Activated naive CD4-positive, alpha-beta T cell treated with anti-CD3 and anti-CD28 coated beads for 36 hours (primary cell): ENCODE data around the gene FLRT1. TPM values are rescaled to one million over a fixed set of nuclear protein-coding genes. Genes with fewer than 3 reads are reported as not detected.

Source experiments
- CTCF ChIA-PET: fragments of 350-600 bp; sonication (Branson Sonifier 250); formaldehyde crosslinking; loops from one replicate; lab custom pipeline; 2021; ENCODE audit warnings: antibody characterized with exemption; lab: Charles Lee
- DNase-seq: peaks from one replicate; pipeline ENCODE4 v3.0.0-alpha.2; 2020
- H3K27ac Mint-ChIP-seq: one replicate; pipeline ENCODE4 v1.8.0; 2021; ENCODE audit warnings: mild to moderate bottlenecking, mixed read lengths
- H3K27me3 Mint-ChIP-seq: one replicate; pipeline ENCODE4 v1.8.0; 2021; ENCODE audit warnings: low read depth, mixed read lengths
- H3K36me3 Mint-ChIP-seq: one replicate; pipeline ENCODE4 v1.8.0; 2021; ENCODE audit warnings: low read depth, mixed read lengths
- H3K4me1 Mint-ChIP-seq: one replicate; pipeline ENCODE4 v1.8.0; 2021; ENCODE audit warnings: low read depth, mixed read lengths
- H3K4me3 Mint-ChIP-seq: one replicate; pipeline ENCODE4 v1.8.0; 2021; ENCODE audit warnings: mild to moderate bottlenecking, moderate library complexity, mixed read lengths
- H3K9me3 Mint-ChIP-seq: one replicate; pipeline ENCODE4 v1.8.0; 2021; ENCODE audit warnings: mixed read lengths
- intact Hi-C: fragments of 100-400 bp; cut with micrococcal nuclease; formaldehyde crosslinking; loops from one replicate; pipeline ENCODE4 v1.15.1; 2023
- total RNA-seq, 2 experiments: library from RNA; stranded (reverse); gene quantifications; one replicate each; pipeline ENCODE4 v1.2.3, GENCODE V29; 2021

The FLRT1 gene
- total RNA-seq, 2 experiments from 2014 or later = 0.17 to 0.29 TPM

DNA sequence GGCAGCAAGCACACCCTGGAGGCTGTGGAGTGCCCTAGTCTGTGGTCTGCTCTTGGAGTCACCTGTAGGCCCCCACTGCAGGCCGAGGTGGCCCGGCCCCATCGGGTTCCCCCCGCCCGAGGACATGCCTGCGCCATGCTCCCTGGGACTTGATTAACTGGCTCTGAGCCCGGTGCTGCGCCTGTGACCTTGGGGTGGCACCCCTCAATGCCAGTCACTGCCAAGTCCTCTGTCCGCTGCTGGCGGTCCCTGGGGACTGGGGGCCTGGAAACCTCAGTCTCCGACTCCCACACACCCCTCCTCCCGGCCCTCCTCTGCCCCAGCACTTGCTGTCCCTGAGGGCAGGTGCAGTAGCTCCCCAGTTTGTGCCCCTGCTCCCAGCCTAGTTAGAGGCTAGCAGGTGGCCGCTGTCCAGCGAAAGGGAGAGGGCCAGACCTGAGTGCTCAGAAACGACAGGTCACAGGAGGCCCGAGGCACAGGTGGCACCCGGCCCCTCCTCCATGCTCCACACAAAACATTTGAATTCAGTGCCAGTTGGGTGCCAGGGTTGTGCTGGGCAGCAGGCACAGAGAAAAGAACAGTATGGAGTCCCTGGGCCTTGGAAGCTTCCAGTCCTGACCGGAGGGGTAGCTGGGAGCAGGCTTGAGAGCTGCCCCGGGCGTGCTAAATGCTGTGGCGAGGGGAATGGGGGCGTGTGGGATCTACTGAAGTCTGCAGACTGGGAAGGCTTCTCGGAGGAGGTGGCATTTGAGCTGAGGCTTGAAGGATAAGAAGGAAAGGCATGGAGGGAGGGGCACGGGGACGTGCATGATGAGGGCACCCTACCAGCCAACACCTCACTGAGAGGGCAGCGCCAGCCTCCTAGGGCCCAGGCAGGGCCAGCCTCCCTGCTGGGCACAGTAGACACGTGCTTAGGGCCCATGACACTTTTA is 16.4 kb upstream of the FLRT1 start:
- no peak overlapping the region for H3K27ac Mint-ChIP-seq
- H3K4me3 Mint-ChIP-seq = no peak overlapping the region
- H3K9me3 Mint-ChIP-seq = no peaks in the 10 kb centered on the region
- H3K36me3 Mint-ChIP-seq = no peaks in the 10 kb centered on the region
- intact Hi-C loops = no loop called here
- no peak for DNase-seq
- CTCF ChIA-PET = no interaction called here
- H3K27me3 Mint-ChIP-seq = no peaks in the 10 kb centered on the region
- no peaks in the 10 kb centered on the region for H3K4me1 Mint-ChIP-seq

DNA sequence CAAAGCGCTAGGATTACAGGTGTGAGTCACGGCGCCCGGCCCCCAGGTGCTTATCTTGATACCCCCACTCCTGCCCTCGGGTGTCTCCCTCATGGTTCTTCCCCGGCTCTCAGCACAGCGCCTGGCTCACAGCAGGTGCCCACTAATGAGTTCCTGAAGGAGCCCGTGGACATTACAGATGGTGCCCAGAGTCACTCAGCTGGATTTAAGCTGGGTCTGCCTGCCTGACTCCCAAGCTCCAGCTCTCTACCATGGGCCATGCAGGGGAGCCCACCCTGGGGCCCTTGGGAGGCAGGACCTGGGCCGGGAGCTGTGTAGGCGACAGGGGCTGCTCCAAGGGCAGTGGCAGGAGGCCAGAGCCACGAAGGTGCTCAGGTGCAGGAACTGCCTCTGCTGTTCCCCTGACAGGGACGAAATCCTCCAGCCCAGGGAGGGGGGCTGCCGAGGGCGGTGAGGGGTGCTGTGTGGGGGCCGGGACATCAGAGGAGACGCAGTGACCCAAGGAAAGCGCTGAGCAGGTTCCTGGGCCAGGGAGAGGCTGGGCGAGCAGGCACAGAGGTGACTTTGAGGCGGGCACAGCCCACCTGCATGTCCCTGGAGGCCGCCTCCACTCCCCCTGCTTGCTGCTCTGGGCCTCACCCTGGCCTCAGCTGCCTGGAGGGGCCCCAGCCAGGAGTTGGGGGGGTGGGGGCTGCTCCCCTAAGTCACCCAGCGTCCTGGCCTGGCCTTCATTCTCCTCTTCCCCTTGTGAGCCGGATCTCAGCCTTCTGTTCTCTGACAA is 14.6 kb upstream of the FLRT1 start:
- Mint-ChIP-seq H3K9me3 (no peaks in the 10 kb centered on the region), H3K4me1 (no peaks in the 10 kb centered on the region), H3K27ac (no peak overlapping the region), H3K4me3 (no peak overlapping the region), H3K36me3 (no peaks in the 10 kb centered on the region), H3K27me3 (no peaks in the 10 kb centered on the region)
- DNase-seq = no peak
- CTCF ChIA-PET = no interaction called here
- intact Hi-C loops = no loop called here

DNA sequence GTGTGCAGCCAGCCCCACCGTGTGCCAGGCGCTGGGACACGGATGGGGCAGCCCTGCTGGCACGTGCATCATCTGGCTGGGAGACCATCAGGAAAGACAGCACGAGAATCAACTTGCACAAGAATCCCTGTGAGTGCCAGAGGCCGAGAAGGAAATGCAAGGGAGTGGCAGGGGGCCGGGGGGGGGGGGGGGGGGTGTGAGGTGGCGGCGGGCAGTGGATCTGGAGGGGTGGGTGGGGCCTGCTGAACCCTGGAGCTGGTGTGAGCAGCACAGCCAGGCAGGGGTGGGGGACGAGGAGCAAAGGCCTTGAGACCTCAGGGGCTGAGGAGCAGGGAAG is 14.0 kb upstream of the FLRT1 start:
- H3K4me1 Mint-ChIP-seq = no peaks in the 10 kb centered on the region
- CTCF ChIA-PET = no interaction called here

DNA sequence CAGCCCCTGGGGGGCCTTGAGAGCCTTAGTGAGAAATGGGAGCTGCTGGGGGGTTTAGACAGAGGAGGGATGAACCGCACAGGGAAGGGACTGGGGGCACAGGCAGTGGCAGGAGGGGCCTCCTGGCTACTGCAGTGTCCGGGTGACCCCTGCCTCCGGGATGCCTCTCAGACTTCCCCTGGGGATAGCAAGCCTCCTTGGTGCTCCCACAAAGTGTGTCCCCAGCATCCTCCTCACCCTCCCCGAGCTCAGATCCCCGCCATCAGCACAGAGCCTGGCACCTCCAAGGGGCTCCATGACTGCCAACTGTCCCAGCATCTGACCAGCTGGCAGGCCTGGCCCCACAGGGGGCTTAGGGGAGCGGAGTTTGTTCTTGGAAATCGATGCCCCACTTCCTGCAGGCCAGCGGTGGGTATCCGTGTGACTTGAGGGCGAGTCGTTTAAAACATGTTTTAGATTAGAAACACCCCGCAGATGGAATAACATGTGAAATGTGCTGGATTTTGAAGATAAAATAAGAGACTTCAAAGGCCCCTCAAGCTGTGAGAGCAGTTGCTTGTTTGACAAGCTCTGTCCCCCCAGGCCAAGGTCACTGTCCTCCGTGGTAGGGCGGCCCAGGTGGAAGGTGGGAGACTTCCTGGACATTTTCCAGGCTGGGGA is 13.5 kb upstream of the FLRT1 start:
- Mint-ChIP-seq H3K9me3 (no peaks in the 10 kb centered on the region), H3K4me1 (no peaks in the 10 kb centered on the region), H3K36me3 (no peaks in the 10 kb centered on the region), H3K4me3 (no peak overlapping the region), H3K27ac (no peak overlapping the region), H3K27me3 (peaks cover 4% of the 10 kb centered on the region)
- CTCF ChIA-PET = interaction anchor here (0.6 kb wide), 1 partner anchor 658 kb away, joined by 7 read pairs; no protein-coding TSS in a partner anchor
- intact Hi-C loops = no loop called here
- DNase-seq = no peak

More for the DNA sequence above, 14.0 kb upstream of the FLRT1 start:
- Mint-ChIP-seq H3K27ac (no peak overlapping the region), H3K27me3 (no peaks in the 10 kb centered on the region), H3K36me3 (no peaks in the 10 kb centered on the region), H3K4me3 (no peak overlapping the region), H3K9me3 (no peaks in the 10 kb centered on the region)
- no peak for DNase-seq
- intact Hi-C loops = no loop called here

DNA sequence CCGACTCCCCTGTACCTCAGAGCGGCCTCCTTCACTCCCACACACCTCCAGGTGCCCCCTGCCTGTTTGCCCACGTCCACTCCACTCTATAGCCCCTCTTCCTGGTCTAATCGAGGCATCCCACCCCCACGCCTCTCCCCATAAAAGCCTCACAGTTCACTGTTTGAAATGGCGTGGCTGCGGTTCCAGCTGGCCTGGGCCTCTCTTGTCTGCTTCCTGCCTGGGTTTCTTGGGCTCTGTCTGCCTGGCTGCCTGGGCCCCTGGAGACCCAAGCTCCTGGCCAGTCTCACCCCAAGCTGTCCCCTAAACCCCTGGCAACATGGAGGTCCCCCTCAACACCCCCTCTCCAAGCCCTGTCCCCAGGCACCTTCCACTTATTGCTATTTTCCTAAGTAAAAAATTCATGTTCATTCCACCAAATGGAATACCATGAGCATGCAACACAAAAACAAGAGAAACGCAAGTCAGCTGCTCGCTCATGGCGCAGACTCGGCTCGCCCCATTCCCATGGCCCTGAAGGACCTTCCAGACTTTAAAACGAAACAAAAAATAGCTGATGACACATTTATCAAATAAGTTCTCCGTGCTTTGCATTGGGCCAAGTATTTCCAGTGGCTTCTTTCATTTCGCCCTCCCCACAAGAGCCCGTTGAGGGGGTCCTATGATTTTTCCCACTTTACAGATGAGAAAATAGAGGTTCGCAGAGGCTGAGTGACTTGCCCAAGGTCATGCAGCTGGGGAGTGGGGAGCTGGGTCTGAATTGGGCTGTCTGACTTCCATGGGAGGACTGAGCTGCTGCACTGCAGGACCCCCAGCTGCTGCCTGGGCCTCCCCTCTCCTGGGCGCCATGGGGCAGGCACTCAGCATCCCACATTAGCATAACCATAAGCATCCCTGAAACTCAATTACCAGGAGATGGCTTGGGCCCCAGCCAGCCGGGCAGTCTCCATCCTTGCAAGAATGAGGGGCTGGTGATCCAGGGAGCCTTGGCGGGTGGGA is 11.7 kb upstream of the FLRT1 start:
- no peak for DNase-seq
- no peaks in the 10 kb centered on the region for H3K9me3 Mint-ChIP-seq
- H3K4me3 Mint-ChIP-seq = no peak overlapping the region
- CTCF ChIA-PET = interaction anchor here (0.6 to 1.7 kb wide), 2 partner anchors 23 to 175 kb away, joined by 3 to 6 read pairs; no protein-coding TSS in a partner anchor
- no peaks in the 10 kb centered on the region for H3K4me1 Mint-ChIP-seq
- H3K36me3 Mint-ChIP-seq = no peaks in the 10 kb centered on the region
- peaks cover 7% of the 10 kb centered on the region for H3K27me3 Mint-ChIP-seq
- no peak overlapping the region for H3K27ac Mint-ChIP-seq
- intact Hi-C loops = no loop called here

DNA sequence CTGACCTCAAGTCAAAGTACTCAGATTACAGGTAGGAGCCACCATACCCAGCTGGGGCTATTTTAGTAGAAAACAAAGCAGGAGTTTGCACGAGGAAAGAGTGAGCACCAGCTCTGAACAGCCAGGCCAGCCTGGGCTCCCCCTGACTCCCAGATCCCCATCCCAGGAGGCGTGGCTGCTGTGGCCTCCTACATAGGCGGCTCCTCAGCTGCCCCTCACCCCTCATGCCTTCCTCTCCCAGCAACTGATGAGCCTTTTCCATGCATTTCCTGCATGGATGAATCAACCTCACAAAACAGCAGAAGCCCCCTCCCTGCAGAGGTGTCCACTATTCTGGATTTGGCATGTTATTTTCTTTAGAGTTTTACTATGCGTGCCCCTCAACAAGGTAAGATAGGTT is 10.5 kb upstream of the FLRT1 start:
- H3K27ac Mint-ChIP-seq = no peak overlapping the region
- H3K9me3 Mint-ChIP-seq = no peaks in the 10 kb centered on the region
- CTCF ChIA-PET = interaction anchor here (1.7 kb wide), 1 partner anchor 24 kb away, joined by 6 read pairs; no protein-coding TSS in a partner anchor
- H3K27me3 Mint-ChIP-seq = peaks cover 12% of the 10 kb centered on the region
- H3K4me1 Mint-ChIP-seq = no peaks in the 10 kb centered on the region
- no peak for DNase-seq
- H3K36me3 Mint-ChIP-seq = no peaks in the 10 kb centered on the region
- no peak overlapping the region for H3K4me3 Mint-ChIP-seq
- intact Hi-C loops = no loop called here

DNA sequence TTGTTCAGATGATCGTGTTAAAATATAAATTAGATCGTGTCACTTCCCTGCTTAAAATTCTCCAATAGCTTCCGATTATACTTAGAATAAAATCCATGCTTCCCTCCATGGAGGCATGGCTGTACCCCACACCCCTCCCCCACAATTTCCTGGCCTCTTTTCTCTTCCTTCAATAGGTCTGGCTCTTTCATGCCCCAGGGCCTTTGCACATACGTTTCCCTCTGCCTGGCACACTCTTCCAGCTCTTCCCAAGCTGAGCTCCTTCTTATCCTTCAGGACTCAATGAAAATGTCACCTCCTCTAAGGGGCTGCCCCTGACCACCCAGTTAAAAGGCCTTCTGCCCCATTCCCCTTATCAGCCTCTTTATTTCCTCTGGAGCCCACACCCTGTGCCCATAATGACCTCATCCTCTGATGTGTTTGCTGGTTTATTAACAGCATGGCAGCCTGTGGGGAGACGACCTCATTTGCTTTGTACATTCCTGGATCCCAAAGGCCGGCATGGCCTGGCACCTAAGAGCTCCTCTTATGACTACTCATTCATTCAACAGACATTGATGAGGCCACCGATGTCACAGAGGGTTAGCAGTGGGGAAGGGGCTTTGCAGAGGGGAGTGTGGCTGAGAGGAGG is 9.0 kb upstream of the FLRT1 start:
- intact Hi-C loops = no loop called here
- H3K4me1 Mint-ChIP-seq = no peaks in the 10 kb centered on the region
- no peak overlapping the region for H3K4me3 Mint-ChIP-seq
- H3K27ac Mint-ChIP-seq = no peak overlapping the region
- H3K9me3 Mint-ChIP-seq = no peaks in the 10 kb centered on the region
- DNase-seq = no peak
- peaks cover 12% of the 10 kb centered on the region for H3K27me3 Mint-ChIP-seq
- CTCF ChIA-PET = no interaction called here
- no peaks in the 10 kb centered on the region for H3K36me3 Mint-ChIP-seq

DNA sequence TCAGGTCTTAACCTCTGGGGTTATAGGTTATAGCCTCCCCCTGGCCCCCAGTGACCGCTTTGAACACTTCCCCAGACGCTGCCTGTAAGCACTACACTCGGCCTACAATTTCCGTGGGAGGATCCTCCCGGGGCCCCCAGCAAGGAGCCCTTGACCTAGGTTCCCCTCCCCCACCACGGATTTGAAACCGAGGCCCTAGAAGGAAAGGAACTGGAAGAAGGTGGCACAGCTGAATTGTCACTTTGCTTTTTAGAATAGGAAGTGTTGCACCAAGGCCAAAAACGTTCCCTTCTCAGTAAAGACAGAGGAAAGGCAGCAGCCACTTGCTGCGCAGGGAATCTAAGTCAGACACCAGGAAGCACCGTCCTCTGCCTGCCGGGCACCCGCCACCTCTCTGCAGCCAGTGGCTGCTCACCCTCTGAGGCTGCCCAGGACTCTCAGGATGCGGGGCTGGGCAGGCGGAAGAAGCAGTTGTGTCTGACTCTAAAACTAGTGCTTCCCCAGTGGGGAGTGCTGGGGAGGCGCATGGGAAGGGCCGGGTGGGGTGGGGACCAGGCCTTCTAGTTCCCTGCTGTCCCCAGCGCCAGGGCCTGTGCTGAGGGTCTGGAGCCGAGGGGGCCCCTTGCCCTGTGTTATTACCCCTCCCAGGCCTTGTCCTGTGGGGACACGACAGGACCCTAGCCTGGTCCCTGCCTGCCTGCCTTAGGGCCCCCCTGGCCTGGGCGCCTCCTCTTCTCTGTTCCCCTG is 7.9 kb upstream of the FLRT1 start:
- H3K27ac Mint-ChIP-seq = no peak overlapping the region
- intact Hi-C loops = no loop called here
- CTCF ChIA-PET = interaction anchor here (1.0 kb wide), 1 partner anchor 26 kb away, joined by 3 read pairs; no protein-coding TSS in a partner anchor
- H3K4me3 Mint-ChIP-seq = no peak overlapping the region
- H3K4me1 Mint-ChIP-seq = no peaks in the 10 kb centered on the region
- peaks cover 12% of the 10 kb centered on the region for H3K27me3 Mint-ChIP-seq
- H3K9me3 Mint-ChIP-seq = no peaks in the 10 kb centered on the region
- H3K36me3 Mint-ChIP-seq = no peaks in the 10 kb centered on the region
- DNase-seq = no peak

DNA sequence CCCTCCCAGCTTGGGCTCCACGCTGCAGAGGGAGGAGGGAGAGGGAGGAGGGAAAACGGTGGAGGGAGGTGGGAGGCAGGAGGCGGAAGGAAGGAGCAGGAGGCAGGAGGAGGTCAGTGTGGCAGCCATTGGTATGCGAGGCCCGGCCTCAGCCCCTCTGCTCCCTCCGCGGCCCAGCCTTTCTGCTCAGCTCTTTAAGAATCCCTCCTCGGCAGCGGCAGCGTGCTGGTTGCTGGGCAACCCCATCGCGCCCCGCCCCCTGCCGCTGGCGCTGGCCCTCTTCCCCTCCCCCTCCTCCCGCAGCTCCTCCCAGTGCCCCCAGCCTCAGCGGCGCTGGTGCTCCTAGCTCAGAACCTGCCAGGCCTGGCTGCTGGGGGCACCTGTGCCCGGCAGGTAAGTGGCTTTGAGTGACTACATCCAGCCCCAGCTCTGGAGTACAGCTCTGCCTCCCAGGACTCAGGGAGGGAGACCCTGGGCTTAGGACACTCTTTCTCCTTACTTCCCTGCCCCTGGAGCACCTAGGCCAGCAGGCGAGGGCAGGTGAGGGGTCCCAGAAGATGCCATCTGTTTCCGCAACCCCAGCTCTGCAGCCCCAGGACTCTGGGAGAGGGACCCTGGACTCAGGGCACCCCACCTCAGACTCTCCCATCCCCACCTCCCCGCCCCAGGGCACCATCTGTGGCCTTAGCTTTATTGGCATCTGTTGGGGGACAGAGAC is 7.2 kb upstream of the FLRT1 start:
- Mint-ChIP-seq H3K4me1 (no peaks in the 10 kb centered on the region), H3K9me3 (no peaks in the 10 kb centered on the region), H3K4me3 (no peak overlapping the region), H3K27ac (no peak overlapping the region), H3K36me3 (no peaks in the 10 kb centered on the region), H3K27me3 (peaks cover 12% of the 10 kb centered on the region)
- DNase-seq = no peak
- intact Hi-C loops = no loop called here
- CTCF ChIA-PET = interaction anchor here (1.0 kb wide), 1 partner anchor 27 kb away, joined by 3 read pairs; no protein-coding TSS in a partner anchor

DNA sequence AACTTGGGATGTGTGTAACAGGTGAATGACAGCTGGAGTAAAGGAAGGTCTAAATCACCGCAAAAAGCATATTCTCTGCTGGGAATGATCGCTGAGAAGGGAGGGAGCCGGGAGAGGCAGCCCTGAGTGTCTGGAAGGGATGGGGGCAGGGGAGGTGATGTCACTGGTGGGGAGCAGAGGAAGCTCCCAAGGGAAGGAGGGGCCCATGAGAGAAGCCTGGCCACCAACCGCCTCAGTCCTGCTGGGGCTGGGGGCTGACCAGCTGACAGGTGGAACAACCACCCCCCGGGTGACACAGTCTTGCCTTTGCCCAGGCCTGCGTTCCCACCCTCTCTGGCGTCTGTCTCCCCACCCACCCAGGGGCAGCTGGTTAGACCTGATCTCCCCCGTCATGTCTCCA is 6.0 kb upstream of the FLRT1 start:
- DNase-seq = no peak
- intact Hi-C loops = no loop called here
- no peak overlapping the region for H3K27ac Mint-ChIP-seq
- H3K9me3 Mint-ChIP-seq = no peaks in the 10 kb centered on the region
- H3K36me3 Mint-ChIP-seq = no peaks in the 10 kb centered on the region
- peaks cover 21% of the 10 kb centered on the region for H3K27me3 Mint-ChIP-seq
- peaks cover 5% of the 10 kb centered on the region for H3K4me1 Mint-ChIP-seq
- no peak overlapping the region for H3K4me3 Mint-ChIP-seq
- CTCF ChIA-PET = no interaction called here
